Inferior parietal cortex (tissue), 1 donor: ENCODE measurements around the gene CFAP300.

Experiments used
- DNase-seq: peaks from one replicate; pipeline ENCODE4 v3.0.0-alpha.2; 2016; ENCODE audit errors: extremely low spot score

CFAP300 gene

DNA sequence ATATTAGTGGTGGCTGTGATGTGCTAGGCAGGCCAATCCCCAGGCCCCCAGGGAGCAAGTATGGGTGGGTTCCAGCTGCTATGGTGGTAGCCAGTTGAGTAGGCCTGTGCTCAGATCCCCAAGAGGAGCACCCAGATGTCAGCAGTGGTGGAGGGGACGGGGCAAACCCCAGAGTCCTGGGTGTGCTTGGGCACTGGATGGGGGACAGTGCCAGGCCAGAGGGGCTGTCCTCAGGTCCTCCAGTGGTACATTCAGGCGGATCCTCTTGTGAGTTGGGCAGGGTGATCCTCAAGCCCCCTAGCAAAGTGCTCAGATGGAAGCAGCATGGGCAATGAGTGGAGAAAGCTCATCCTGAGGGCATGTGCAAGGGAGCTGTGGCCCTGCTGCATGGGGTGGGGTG lies 26.0 kb downstream of the CFAP300 start:
- DNase-seq: no peak

DNA sequence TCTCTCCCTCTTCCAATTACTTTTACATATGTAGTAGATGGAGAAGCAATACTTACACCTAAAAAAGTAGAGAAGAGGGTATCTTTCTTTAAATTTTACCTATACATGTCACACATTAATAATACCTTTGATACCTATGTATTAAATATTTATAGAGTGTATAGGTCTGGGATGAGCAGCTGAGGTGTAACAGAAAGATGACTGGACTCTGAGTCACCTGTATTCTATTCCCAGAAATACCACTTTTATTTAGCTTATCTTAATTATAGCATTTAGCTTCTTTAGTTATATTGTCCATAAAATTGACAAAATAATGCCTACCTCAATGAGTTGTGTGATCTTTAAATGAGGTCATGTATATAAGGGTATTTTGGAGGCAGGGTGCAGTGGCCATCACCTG lies 32.4 kb downstream of the CFAP300 start:
- no peak for DNase-seq

DNA sequence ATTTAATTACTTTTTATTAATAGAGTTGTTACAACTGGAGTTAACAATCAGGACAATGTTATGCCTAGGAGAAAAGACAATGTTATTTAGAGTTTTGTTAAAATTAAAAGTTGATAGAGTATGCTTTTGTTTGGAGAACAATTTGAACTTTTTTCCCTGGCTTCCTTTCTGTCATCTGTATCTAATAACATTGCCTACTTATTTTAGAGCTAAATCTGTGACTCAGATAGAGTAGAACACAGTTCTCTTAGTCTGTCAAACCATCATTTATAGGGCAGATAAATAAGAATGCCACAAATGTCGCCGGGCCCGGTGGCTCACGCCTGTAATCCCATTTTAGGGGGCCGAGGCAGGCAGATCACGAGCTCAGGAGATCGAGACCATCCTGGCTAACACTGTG lies 34.1 kb downstream of the CFAP300 start:
- no peak for DNase-seq

DNA sequence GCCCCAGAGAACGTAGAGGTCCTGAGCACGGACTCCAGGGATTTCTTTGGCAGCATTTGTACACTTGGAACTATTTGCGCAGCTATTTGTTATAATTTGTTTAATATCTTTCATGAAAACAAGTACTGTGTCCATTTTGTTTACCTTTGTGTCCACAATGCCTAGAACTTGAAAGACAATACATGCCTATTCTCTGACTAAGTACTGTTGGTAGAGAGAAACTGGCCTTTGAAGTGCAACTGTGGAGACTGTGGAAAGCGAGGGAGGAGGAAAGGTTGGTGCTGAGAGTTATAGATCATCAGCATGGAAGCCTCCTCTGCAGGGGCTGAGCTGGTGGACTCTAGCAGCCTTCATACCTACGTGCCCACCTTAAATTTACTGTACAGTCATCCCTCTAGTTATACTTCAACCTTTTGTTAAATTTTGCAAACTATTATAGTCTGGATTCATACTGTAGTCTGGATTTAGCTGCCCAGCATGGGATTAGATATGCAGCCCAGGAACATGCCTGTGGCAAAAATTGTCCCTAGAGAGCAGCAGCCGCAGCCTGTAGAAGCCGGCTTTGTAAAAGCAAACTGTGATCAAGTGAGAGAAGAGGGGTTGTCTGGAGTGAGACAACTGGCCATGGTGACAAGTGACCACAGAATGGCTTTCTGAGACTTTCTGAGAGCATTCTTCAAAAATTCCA lies 38.8 kb downstream of the CFAP300 start:
- DNase-seq: no peak

DNA sequence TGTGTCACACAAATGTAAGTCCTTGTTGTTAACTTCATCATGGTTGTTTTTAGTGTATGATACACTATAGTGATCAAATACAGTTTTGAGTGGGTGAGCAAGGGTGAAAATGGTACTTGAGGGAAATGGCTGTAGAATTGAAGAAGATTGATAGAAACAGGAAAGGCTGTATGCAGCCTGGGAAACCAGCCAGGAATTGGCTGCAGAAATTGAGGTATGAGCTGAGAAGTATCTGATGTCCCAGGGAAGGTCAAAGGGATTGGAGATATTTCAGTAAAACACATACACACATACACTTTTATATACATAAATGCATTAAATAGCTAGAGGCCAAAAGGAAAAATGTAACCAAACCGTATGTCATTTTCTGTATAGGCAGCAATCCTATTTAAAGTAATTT lies 49.9 kb downstream of the CFAP300 start:
- DNase-seq: no peak

DNA sequence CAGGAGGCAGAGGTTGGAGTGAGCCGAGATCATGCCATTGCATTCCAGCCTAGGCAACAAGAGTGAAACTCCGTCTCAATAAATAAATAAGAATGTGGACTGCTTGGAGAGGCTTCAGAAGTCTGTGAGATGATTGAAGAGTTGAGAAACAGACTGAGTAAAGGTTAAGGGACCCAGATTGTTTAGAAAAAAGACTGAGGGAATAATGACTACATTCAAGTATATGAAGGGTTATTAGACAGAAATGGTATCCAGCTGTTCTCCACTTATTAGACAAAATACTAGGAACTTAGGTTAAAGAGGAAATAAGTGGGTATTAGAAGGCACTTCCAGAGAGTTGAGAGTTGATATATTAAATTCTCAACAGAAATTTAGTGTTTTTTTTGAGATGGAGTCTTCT lies 52.5 kb downstream of the CFAP300 start:
- DNase-seq: no peak

DNA sequence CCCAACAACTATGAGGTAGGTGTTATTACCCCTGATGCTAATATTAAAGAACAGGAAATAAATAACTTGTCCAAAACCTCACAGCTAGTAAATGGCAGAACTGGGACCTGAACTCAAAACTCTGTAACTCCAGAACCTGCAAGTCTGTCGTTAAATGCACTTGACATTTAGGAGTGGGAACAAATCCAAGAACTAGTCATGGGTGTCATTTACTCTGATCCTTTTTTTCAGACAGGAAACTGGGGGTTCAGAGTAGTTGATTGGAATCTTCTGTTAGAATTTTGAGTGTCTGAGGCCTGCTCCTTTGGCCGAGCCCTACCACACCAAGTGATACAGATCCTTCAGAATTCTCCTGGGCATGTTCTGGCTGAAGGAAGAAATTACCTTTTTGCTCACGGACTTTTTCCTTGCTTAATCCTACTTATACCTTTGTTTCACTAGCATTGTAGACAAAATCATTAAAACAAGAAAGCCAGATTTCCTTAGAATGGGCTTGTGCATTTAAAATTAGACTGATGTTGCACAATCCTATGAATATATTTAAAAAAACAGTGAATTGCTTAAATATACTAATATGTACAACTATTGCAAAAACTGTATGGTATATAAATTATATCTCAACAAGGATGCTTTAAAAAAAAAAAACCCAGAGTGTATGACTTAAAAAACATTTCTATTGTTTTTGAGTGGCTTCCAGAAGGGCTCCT lies 61.6 kb downstream of the CFAP300 start:
- no peak for DNase-seq

DNA sequence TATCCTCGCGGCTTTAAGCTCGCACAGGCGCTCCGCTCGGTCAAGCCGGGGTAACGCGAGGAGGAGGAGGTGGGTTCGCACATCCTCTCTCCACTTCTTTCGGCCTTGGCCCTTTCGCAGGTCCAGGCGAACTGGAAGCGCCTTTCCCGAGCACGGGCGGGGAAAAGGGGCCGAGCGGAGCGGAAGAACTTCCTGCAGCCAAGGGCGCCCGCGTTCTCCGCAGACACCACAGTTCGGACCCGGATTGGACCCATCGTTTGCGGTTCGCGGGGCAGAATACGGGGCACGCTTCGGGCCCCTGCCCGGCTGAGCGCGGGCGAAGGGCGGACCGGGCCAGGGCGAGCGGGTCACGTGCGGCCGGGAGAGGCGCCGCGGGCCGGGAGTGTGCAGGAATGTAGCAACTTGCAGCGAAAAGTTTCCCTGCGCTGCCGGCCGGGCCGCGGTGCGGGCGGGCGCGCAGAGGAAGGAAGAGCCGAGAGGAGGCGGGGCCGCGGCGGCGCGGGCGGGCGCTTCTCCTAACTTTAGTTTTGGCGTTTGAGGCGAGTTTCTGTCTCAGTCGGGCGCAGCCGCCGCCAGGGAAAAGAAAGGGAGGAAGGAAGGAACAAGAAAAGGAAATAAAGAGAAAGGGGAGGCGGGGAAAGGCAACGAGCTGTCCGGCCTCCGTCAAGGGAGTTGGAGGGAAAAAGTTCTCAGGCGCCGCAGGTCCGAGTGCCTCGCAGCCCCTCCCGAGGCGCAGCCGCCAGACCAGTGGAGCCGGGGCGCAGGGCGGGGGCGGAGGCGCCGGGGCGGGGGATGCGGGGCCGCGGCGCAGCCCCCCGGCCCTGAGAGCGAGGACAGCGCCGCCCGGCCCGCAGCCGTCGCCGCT lies 62.9 kb downstream of the CFAP300 start, which contains the start of gene YAP1:
Gene YAP1, plus strand, starts transcription at position 552 of the 865 bp plus-strand sequence. CDS start 402 bp downstream, outside the sequence.
- DNase-seq: peak; percentile 29

DNA sequence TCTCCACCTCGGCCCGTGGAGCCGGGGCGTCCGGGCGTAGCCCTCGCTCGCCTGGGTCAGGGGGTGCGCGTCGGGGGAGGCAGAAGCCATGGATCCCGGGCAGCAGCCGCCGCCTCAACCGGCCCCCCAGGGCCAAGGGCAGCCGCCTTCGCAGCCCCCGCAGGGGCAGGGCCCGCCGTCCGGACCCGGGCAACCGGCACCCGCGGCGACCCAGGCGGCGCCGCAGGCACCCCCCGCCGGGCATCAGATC lies 63.4 kb downstream of the CFAP300 start:
- DNase-seq: no peak

DNA sequence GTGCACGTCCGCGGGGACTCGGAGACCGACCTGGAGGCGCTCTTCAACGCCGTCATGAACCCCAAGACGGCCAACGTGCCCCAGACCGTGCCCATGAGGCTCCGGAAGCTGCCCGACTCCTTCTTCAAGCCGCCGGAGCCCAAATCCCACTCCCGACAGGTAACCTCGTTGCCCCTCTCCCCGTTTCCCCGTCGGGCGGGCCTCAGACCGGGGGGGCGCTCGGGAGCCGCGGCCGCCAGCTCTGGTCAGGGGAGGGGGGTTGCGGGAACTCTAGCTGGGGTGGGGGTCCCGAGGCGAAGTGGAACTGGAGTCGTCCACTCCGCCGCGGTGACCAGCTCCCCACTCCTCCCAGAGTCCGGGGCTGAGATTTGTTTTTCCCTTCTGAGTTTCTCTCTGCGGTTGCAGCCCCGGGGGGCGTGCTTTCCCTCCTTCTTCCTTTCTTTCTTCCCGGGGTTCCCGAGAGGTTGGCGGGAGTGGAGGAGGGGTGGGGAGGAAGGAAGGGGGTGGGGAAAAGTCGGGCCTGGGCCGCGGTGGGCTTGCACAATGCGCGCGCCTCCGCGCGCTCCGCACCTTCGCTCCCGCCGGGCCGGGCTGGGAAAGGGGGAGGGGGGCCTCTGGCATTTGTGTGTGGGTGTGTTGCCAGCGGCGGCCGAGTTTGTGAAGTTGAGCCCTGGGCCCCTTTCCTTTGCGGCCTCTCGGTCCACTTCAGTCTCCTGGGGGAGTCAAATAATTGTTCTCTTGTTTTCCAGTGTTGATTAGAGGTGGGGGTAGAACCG lies 64.0 kb downstream of the CFAP300 start:
- DNase-seq: no peak

DNA sequence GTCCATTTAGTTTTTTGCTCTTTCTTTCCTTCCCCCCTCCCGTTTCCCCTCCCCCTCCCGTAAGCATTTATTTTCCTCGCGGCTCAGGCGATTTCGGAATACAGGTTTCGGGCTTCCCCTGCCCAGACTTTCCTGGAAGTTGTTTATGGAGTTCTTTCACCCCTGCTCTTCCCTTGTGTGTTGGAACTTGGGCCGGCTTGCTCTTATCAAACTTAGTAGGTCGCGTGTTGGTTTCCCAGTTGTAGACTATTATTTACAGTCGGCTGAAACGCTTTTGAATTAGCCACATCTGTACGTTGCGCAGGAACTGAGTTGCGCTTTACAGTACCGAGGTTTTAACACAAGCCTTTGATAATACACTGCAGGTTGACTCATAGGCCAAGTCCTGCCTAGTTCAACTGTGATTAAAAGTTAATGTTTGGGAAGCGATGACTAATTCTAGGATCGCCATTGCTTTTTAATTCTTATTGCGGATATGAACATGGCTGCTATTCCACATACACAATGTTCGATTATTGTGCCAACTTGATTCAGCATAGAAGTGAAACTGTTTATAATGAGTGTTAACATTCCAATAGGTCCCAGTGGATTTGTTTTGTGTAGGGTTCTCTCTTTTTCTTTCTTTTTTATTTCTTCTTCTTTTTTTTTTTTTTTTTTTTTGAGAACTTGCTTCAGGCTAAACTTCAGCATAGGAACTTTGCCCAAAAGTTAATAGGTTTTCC lies 64.7 kb downstream of the CFAP300 start:
- no peak for DNase-seq

DNA sequence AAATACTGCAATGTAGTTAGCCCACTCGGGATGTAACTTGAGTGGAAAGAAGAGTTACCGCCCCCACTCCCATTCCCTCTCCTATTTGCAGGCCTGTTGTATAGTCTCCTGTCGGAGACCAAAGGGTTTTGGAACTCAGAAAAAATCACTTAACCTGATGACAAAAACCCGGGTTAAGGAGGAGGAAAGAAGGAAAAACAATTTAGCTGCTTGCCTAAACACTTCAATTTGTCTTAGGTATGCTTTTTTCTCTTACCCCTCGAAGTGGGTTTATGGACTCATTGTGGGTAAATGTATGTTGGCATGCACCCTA lies 65.2 kb downstream of the CFAP300 start:
- DNase-seq: no peak

DNA sequence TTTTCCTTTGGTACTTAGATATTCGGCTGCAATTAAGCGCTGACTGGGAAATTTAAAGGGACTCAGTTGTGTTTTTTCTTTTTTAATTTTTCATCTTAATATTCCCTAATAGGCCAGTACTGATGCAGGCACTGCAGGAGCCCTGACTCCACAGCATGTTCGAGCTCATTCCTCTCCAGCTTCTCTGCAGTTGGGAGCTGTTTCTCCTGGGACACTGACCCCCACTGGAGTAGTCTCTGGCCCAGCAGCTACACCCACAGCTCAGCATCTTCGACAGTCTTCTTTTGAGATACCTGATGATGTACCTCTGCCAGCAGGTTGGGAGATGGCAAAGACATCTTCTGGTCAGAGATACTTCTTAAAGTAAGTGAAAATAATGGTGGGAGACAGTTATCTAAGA lies 66.8 kb downstream of the CFAP300 start:
- no peak for DNase-seq

DNA sequence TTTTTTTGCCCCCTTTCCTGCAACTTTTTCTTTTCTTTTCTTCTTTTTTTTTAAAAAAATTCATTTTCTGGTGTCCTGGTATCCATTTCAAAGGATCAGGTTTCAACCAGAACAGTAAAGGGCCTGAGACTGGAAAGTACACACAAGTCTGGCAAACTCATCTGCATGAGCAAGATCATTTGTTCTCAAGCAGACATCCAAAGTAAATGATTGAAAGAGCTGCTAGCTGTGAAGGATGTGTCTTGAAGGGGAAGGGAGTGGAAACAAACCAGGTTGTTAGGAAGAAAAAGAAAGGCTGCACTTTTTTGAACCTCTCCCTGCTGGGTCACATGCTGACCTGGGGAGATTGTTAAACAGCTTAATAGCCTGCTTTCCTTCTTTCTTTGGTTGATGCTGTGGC lies 68.3 kb downstream of the CFAP300 start:
- DNase-seq: no peak

DNA sequence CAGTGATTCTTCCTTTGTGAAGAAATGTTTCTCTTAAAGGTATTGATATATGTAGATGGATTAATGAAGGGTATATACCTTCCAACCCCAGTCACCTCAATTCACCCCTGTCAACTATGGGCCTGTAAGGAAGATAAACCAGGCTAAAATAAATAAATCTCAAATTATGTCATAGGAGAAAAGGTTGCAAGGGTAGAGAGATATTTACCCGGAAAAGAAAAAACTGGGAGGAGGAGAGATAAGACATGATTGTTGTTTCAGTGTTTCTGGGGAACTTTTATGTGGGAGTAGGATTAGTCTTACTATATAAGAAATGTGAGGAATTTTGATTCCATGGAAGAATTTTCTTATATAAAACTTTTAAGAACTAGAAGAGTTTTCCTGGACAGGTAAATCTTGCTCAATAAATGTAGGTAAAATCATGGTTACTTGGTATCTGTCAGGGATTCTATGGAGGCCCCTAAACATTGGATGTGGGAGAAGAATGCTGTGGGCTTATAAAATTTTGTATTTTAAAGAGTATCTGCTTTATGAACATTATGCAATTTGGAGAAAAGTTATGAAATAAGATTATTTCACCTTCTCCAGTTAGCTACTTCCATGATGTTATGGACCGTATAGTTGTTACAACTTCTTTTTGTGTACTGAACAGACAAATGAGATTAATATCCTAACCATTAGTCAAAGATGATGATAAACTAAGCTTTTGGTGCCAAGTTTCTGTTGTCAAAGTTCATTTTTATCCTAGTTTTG lies 69.4 kb downstream of the CFAP300 start:
- no peak for DNase-seq

DNA sequence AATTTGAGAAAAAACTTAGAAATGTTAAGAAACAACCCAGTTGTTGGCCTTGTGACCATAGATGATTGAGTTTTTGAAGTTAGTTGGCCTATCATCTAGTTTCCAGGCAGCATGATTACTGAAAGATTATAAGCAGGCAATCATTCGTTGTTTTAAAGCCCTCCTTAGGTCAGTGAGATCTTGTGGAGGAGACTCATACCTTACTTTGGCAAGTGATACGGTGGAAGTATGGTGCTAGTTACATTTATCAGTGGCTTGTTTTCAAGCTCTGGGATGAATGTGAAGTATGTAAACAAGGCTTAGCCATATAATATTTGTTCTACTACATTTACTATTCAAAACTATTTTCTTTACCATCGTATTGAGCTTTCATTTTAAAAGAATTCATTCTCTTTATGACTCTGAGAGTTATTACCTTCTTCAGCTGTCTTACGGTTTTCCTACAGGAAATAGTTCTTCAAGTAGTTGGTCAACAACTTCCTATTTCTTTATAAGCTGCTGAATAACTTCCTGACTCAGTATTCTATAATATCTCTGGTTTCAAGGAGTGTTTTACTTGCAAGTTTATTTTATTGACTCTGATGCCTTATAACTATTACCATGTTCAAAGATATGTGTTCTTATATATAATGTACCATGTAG lies 70.4 kb downstream of the CFAP300 start:
- no peak for DNase-seq

DNA sequence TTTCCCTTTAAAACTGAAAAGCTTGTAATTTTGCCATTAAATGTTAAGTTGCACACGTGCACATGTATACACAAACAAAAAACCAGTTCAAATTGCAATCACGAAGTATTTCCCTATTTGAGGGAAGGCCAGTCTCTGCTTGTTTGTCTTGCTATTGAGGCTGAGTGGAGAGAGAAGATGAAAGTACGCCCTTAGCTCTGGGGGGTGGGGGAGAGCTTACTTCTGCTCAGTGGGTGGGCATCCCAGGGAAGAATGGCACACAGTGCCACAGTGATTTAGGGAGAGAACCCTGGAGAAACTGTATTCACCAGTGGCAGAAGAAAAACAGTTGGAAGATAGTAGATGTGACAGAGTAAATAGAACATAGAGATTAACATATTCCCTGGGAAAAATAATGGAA lies 71.7 kb downstream of the CFAP300 start:
- DNase-seq: no peak

DNA sequence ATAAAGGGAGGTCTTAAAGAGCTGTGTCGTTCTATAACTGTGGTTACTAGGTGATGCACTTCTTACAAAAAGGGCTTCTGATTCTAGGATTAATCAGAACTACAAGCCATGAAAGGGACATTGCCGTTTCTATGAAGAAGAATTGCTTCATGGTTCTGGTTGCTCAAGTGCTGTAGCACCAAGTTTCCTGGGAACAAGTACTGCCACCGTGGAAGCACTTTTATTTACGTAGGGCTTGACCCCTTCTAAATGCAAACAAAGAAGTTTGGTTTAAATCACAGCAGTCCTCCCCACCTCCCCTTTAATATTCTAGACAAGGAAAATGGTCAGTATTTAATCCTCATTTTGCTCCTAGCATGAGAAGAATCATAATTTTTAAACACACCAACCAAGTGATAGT lies 72.8 kb downstream of the CFAP300 start:
- no peak for DNase-seq

DNA sequence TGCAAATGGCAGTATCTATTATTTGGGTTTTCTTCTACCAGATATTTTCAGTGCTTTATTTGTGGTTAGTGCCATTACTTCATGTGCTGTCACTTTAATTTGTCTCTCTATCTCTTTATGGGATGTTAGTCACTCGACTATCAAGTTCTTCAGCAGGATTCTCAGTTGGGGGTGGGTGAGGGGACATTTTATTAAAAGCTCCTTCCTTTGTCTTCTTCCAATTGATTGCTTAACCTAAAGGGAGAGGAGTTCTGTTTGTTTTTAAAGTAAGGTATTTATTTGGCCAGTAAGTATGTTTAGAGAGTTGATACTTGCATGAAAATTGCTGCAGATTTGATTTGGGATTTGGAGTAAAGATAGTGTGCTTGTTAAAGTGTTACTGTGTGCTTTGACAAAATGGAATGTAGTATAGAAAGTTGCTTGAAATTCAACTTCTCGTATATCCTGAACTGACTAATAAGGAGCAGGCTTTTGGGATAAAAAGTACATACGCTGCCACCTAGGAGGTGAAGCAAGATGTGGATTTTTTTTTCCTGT lies 73.3 kb downstream of the CFAP300 start:
- no peak for DNase-seq

DNA sequence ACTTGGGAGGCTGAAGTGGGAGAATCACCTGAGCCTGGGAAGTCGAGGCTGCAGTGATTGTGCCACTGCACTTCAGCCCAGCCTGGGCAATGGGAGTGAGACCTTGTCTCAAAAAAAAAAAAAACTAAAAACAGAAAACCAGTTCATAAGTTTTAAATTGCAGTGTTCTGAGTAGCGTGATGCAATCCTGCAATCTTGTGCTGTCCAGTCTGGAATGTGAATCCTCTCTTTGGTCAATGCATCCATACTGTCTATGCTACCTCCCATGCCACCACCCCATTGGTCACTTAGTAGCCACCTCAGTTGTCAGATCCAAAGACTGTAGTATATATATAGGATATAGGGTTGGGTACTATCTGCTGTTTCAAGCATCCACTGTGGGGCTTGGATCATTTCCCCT lies 74.1 kb downstream of the CFAP300 start:
- no peak for DNase-seq
